ENCODE measurements around the gene OR2C3.

The OR2C3 gene

DNA sequence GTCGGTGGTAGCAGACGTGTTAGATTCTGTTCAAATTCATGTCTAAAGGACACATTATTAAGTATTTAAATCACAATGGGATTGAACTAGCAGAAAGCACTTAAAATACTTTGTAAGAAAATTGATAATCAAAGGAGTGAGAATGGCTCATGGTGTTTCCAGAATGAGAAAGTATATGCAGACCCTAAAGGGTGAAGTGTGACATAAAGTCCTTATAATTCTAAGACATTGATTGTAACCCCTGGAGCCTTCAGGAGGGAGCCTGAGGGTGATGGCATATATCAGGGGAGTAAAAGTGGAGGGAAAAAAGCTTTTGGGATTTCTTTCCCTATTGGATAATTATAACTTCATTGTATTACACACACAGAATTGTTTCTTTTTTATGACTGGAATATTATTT lies at the start of gene OR2C3:
TSS of gene OR2C3 (minus strand) at position 101 of the 400 bp plus-strand sequence. CDS start 3,929 bp downstream, outside the sequence.
- Histone ChIP-seq H3K9ac (ENCODE audit: low read length) (no peak within 1 kb of the TSS), H3K27me3 (ENCODE audit: control insufficient read depth, insufficient read depth, low read length) (no peaks in the 10 kb centered on the region), H3K36me3 (ENCODE audit: control insufficient read depth, low read depth, low read length) (no peaks in the 10 kb centered on the region), H3K4me3 (ENCODE audit: low read length) (no peak within 1 kb of the TSS), H3K9me3 (ENCODE audit: control insufficient read depth, low read depth, low read length) (no peaks in the 10 kb centered on the region), H3K4me1 (ENCODE audit: control insufficient read depth, low read depth, low read length) (no peaks in the 10 kb centered on the region), H3K27ac (ENCODE audit: low read length) (no peak within 1 kb of the TSS)

DNA sequence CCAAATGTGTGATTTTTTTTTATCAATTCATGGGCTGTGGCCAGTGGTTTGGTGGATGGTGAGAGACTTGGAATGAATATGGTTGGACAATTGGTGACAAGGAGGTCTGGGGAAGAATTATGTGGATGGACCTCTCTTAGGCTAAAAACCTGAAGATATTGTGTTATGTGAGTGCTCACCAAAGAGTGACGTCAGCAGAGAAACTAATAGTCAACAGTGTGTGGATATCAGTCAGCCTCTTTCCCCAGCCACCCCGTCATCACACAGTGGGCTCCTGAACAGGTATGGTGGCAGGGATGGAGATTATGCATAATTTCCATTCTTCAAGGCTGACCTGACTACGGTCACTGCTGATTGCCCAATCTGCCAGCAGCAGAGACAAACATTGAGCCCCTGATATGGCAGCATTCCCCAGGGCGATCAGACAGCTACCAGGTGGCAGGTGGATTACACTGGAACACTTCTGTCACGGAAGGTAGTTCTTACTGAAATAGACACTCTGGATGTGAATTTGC lies 42.8 kb upstream of the OR2C3 start:
- Histone ChIP-seq H3K36me3 (ENCODE audit: control insufficient read depth, low read depth, low read length) (no peaks in the 10 kb centered on the region), H3K9ac (ENCODE audit: low read length) (no peak overlapping the region)

DNA sequence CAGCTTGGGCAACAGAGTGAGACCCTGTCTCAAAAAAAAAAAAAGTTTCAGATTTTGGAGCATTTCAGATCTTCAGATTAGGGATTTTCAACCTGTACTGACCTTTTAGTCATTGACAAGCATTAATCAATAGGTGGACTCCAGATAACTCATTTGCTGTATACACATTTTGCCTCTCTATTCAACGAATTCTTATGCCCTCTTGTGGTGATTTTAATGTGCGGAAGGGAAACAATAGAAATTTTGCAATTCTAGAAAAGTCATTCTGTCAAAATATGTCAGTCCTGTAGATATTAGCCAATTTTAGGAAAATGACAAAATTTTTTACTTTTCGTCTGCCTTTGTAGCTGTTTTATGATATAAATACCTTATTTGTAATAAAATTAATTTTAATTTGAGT lies 40.3 kb upstream of the OR2C3 start:
- no peak overlapping the region for H3K9ac ChIP-seq (ENCODE audit: low read length)
- H3K9me3 ChIP-seq (ENCODE audit: control insufficient read depth, low read depth, low read length): no peaks in the 10 kb centered on the region
- H3K27ac ChIP-seq (ENCODE audit: low read length): no peak overlapping the region
- no peaks in the 10 kb centered on the region for H3K4me1 ChIP-seq (ENCODE audit: control insufficient read depth, low read depth, low read length)
- no peaks in the 10 kb centered on the region for H3K36me3 ChIP-seq (ENCODE audit: control insufficient read depth, low read depth, low read length)
- H3K27me3 ChIP-seq (ENCODE audit: control insufficient read depth, insufficient read depth, low read length): no peaks in the 10 kb centered on the region
- H3K4me3 ChIP-seq (ENCODE audit: low read length): no peak overlapping the region

More for the DNA sequence above, 42.8 kb upstream of the OR2C3 start:
- Histone ChIP-seq H3K9me3 (ENCODE audit: control insufficient read depth, low read depth, low read length) (no peaks in the 10 kb centered on the region), H3K4me1 (ENCODE audit: control insufficient read depth, low read depth, low read length) (no peaks in the 10 kb centered on the region), H3K4me3 (ENCODE audit: low read length) (no peak overlapping the region), H3K27me3 (ENCODE audit: control insufficient read depth, insufficient read depth, low read length) (no peaks in the 10 kb centered on the region), H3K27ac (ENCODE audit: low read length) (no peak overlapping the region)

DNA sequence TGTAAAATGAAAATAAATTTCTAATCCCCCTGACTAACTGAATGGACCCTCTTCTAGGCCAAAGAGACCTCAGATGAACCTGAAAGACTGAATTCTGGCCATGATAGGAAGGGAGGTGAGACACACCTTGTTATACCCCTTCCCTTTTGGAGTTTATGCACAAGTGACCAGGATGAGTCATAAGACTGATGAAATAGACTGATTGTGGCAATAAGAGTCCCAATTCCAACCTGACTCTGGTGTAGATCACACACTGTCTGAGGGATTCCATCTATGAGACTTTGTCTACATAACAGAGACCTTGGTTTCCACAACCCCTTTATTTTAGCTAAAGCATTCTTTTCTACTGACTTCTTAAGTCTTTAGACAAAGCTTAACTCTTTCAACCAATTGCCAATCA lies 38.4 kb upstream of the OR2C3 start:
- H3K4me3 ChIP-seq (ENCODE audit: low read length): no peak overlapping the region
- no peaks in the 10 kb centered on the region for H3K4me1 ChIP-seq (ENCODE audit: control insufficient read depth, low read depth, low read length)
- H3K9ac ChIP-seq (ENCODE audit: low read length): no peak overlapping the region
- no peaks in the 10 kb centered on the region for H3K36me3 ChIP-seq (ENCODE audit: control insufficient read depth, low read depth, low read length)
- no peak overlapping the region for H3K27ac ChIP-seq (ENCODE audit: low read length)
- no peaks in the 10 kb centered on the region for H3K9me3 ChIP-seq (ENCODE audit: control insufficient read depth, low read depth, low read length)
- H3K27me3 ChIP-seq (ENCODE audit: control insufficient read depth, insufficient read depth, low read length): no peaks in the 10 kb centered on the region

DNA sequence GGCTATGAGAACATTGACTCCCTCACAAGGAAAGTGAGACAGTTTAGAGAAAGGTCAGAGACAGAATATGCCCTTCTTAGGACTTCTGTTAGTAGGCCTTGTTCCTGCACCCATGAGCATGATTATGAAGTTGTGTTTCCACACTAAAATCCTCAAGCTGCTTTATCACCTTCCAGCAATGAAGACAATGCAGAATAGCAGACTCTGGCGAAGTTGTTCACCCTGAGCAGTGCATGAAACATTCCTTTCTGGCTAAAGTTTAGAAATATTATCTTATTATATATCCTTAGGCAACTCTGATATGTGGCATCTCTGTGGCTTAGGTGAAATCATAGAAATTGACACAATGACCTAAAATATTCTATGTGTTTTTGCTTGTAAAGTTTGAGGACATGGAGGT lies 38.0 kb upstream of the OR2C3 start:
- Histone ChIP-seq H3K9ac (ENCODE audit: low read length) (no peak overlapping the region), H3K4me3 (ENCODE audit: low read length) (no peak overlapping the region), H3K27ac (ENCODE audit: low read length) (no peak overlapping the region), H3K27me3 (ENCODE audit: control insufficient read depth, insufficient read depth, low read length) (no peaks in the 10 kb centered on the region), H3K9me3 (ENCODE audit: control insufficient read depth, low read depth, low read length) (no peaks in the 10 kb centered on the region), H3K4me1 (ENCODE audit: control insufficient read depth, low read depth, low read length) (no peaks in the 10 kb centered on the region), H3K36me3 (ENCODE audit: control insufficient read depth, low read depth, low read length) (no peaks in the 10 kb centered on the region)

- Histone ChIP-seq H3K9me3 (ENCODE audit: control insufficient read depth, low read depth, low read length) (no peaks in the 10 kb centered on the region), H3K36me3 (ENCODE audit: control insufficient read depth, low read depth, low read length) (no peaks in the 10 kb centered on the region), H3K27me3 (ENCODE audit: control insufficient read depth, insufficient read depth, low read length) (no peaks in the 10 kb centered on the region), H3K4me1 (ENCODE audit: control insufficient read depth, low read depth, low read length) (peaks cover 8% of the 10 kb centered on the region), H3K4me3 (ENCODE audit: low read length) (no peak overlapping the region), H3K9ac (ENCODE audit: low read length) (no peak overlapping the region), H3K27ac (ENCODE audit: low read length) (no peak overlapping the region)
Observed at GRCh38 chr1:247562198-247562597, 26.0 kb upstream of the OR2C3 start.

GRCh38 chr1:247561711-247562110 lies 25.5 kb upstream of the OR2C3 start:
- H3K27me3 ChIP-seq (ENCODE audit: control insufficient read depth, insufficient read depth, low read length): no peaks in the 10 kb centered on the region
- H3K4me3 ChIP-seq (ENCODE audit: low read length): no peak overlapping the region
- H3K27ac ChIP-seq (ENCODE audit: low read length): no peak overlapping the region
- H3K9me3 ChIP-seq (ENCODE audit: control insufficient read depth, low read depth, low read length): no peaks in the 10 kb centered on the region
- peaks cover 8% of the 10 kb centered on the region for H3K4me1 ChIP-seq (ENCODE audit: control insufficient read depth, low read depth, low read length)
- H3K9ac ChIP-seq (ENCODE audit: low read length): no peak overlapping the region
- H3K36me3 ChIP-seq (ENCODE audit: control insufficient read depth, low read depth, low read length): no peaks in the 10 kb centered on the region

GRCh38 chr1:247557926-247558674 lies 21.9 kb upstream of the OR2C3 start:
- Histone ChIP-seq H3K36me3 (ENCODE audit: control insufficient read depth, low read depth, low read length) (no peaks in the 10 kb centered on the region), H3K27me3 (ENCODE audit: control insufficient read depth, insufficient read depth, low read length) (no peaks in the 10 kb centered on the region), H3K9ac (ENCODE audit: low read length) (no peak overlapping the region), H3K27ac (ENCODE audit: low read length) (no peak overlapping the region), H3K9me3 (ENCODE audit: control insufficient read depth, low read depth, low read length) (no peaks in the 10 kb centered on the region), H3K4me1 (ENCODE audit: control insufficient read depth, low read depth, low read length) (peaks cover 8% of the 10 kb centered on the region), H3K4me3 (ENCODE audit: low read length) (no peak overlapping the region)

DNA sequence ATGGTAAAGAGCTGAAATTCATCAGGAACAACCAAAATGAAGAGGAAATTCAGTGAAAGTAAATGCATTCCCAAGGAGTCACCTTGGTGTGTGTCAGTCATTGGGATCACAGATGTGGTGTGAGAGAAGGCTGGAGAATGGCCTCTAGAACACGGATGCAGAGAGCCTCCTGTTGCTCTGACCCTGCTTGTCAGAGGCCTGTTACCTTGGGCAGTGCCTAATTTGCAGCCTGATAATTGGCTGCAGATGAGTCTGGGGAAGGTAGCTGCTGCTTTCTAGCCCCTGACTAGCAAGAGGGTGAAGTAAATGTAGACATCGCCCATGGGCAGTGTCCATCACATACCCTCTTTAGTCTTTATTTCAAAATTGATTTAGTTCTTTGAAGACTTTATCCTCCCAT lies 16.0 kb upstream of the OR2C3 start:
- H3K36me3 ChIP-seq (ENCODE audit: control insufficient read depth, low read depth, low read length): no peaks in the 10 kb centered on the region
- H3K9ac ChIP-seq (ENCODE audit: low read length): no peak overlapping the region
- peaks cover 6% of the 10 kb centered on the region for H3K4me1 ChIP-seq (ENCODE audit: control insufficient read depth, low read depth, low read length)
- H3K27ac ChIP-seq (ENCODE audit: low read length): no peak overlapping the region
- H3K4me3 ChIP-seq (ENCODE audit: low read length): no peak overlapping the region
- H3K27me3 ChIP-seq (ENCODE audit: control insufficient read depth, insufficient read depth, low read length): no peaks in the 10 kb centered on the region
- no peaks in the 10 kb centered on the region for H3K9me3 ChIP-seq (ENCODE audit: control insufficient read depth, low read depth, low read length)

DNA sequence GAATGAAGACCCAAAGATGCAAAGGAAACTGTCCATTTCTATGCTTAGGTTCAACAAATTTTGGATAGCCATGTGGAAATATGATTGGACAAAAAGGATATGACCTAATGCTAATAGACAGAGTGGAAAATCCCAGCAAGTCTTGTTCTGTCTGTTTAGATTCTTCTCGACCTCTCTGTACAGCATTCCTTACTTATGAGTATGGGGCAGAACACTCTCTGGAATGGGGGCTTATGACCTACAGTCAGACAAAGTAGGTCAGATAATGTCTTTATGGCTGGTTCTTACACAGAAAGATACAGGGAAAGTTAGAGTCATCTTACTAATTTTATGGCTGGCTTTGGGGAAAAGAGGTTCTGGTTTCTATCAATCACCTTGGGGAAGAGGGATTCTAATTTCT lies 15.5 kb upstream of the OR2C3 start:
- Histone ChIP-seq H3K27ac (ENCODE audit: low read length) (no peak overlapping the region), H3K27me3 (ENCODE audit: control insufficient read depth, insufficient read depth, low read length) (no peaks in the 10 kb centered on the region), H3K9me3 (ENCODE audit: control insufficient read depth, low read depth, low read length) (no peaks in the 10 kb centered on the region), H3K4me3 (ENCODE audit: low read length) (no peak overlapping the region), H3K4me1 (ENCODE audit: control insufficient read depth, low read depth, low read length) (peaks cover 6% of the 10 kb centered on the region), H3K36me3 (ENCODE audit: control insufficient read depth, low read depth, low read length) (no peaks in the 10 kb centered on the region), H3K9ac (ENCODE audit: low read length) (no peak overlapping the region)

DNA sequence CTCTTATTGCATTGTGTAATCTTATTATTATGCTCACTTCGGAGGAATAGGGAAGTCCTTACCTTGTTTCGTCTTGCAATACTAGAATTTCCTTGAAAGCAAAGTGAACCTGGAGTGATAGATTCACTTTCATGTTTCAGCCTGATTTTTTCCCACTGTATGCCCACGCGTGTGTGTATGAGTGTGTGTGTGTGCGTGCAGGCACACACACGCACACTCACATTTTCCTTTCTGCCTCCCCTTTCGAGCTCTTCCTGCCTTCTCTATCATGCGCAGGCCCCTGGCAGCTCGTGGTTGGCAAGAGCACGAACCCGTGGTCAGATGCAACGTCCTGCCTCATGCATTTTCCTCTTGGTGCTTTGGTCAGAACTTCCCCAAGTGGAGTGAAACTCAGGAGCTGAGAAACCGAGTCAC lies 12.5 kb upstream of the OR2C3 start, which contains the start of gene GCSAML:
TSS of gene GCSAML (plus strand) at position 366 of the 414 bp plus-strand sequence. CDS start 58 bp downstream, outside the sequence.
- Histone ChIP-seq H3K36me3 (ENCODE audit: control insufficient read depth, low read depth, low read length) (no peaks in the 10 kb centered on the region), H3K27me3 (ENCODE audit: control insufficient read depth, insufficient read depth, low read length) (no peaks in the 10 kb centered on the region), H3K27ac (ENCODE audit: low read length) (no peak within 1 kb of the TSS), H3K9ac (ENCODE audit: low read length) (no peak within 1 kb of the TSS), H3K9me3 (ENCODE audit: control insufficient read depth, low read depth, low read length) (no peaks in the 10 kb centered on the region), H3K4me1 (ENCODE audit: control insufficient read depth, low read depth, low read length) (peaks cover 6% of the 10 kb centered on the region), H3K4me3 (ENCODE audit: low read length) (no peak within 1 kb of the TSS)

DNA sequence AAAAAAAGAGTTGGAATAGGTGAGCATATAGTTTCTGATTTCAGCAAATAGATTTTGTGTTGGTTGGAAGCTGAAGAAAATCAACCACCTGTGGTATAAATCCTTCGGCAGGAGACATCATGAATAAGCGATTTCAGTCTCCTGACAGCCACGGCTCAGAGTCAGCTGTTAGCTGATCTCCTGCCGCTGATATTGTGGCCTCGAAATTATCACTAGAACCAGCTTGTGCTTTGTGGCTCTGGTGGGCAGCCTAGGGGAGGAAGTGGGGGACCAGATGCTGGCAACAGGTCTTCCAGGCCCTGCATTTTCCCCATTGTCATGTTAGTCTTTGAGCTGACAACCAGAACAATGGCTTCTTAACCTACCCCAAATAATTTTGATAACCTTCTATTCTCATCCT lies 11.9 kb upstream of the OR2C3 start:
- peaks cover 6% of the 10 kb centered on the region for H3K4me1 ChIP-seq (ENCODE audit: control insufficient read depth, low read depth, low read length)
- H3K9me3 ChIP-seq (ENCODE audit: control insufficient read depth, low read depth, low read length): no peaks in the 10 kb centered on the region
- H3K27ac ChIP-seq (ENCODE audit: low read length): no peak overlapping the region
- H3K4me3 ChIP-seq (ENCODE audit: low read length): no peak overlapping the region
- no peaks in the 10 kb centered on the region for H3K27me3 ChIP-seq (ENCODE audit: control insufficient read depth, insufficient read depth, low read length)
- no peak overlapping the region for H3K9ac ChIP-seq (ENCODE audit: low read length)
- H3K36me3 ChIP-seq (ENCODE audit: control insufficient read depth, low read depth, low read length): no peaks in the 10 kb centered on the region
